DMS79 (cell line): Measurements from ENCODE around the gene CASS4.

Experiments used
- DNase-seq: peaks from one replicate; lab custom pipeline; 2025; lab: John Stamatoyannopoulos, UW

CASS4 gene

GRCh38 chr20:56424931-56425330, 12.9 kb downstream of the CASS4 start:
- no peak for DNase-seq

- no peak for DNase-seq
Measured at GRCh38 chr20:56426026-56426425, 14.0 kb downstream of the CASS4 start.

- no peak for DNase-seq
Measured at GRCh38 chr20:56426926-56427325, 14.9 kb downstream of the CASS4 start.

GRCh38 chr20:56427797-56428196, 15.7 kb downstream of the CASS4 start:
- no peak for DNase-seq

- no peak for DNase-seq
Measured at GRCh38 chr20:56428410-56428809, 16.4 kb downstream of the CASS4 start.

GRCh38 chr20:56428881-56429280, 16.8 kb downstream of the CASS4 start:
- no peak for DNase-seq

- DNase-seq: no peak
Measured at GRCh38 chr20:56429502-56429901, 17.4 kb downstream of the CASS4 start.

- DNase-seq: no peak
Measured at GRCh38 chr20:56429941-56430340, 17.9 kb downstream of the CASS4 start.

- no peak for DNase-seq
Measured at GRCh38 chr20:56430461-56430860, 18.4 kb downstream of the CASS4 start.

GRCh38 chr20:56430957-56431356, 18.9 kb downstream of the CASS4 start:
- DNase-seq: no peak

GRCh38 chr20:56431471-56431870, 19.4 kb downstream of the CASS4 start:
- DNase-seq: no peak

GRCh38 chr20:56433221-56433879, 21.3 kb downstream of the CASS4 start:
- no peak for DNase-seq

- DNase-seq: no peak
Measured at GRCh38 chr20:56433880-56434255, 21.8 kb downstream of the CASS4 start.

- no peak for DNase-seq
Measured at GRCh38 chr20:56437196-56437960, 25.3 kb downstream of the CASS4 start.

GRCh38 chr20:56438284-56438683, 26.2 kb downstream of the CASS4 start:
- no peak for DNase-seq

- DNase-seq: no peak
Measured at GRCh38 chr20:56439771-56440291, 27.8 kb downstream of the CASS4 start.

- no peak for DNase-seq
Measured at GRCh38 chr20:56440346-56441007, 28.4 kb downstream of the CASS4 start.

GRCh38 chr20:56442389-56443365, 30.6 kb downstream of the CASS4 start:
- DNase-seq: no peak

- DNase-seq: no peak
Measured at GRCh38 chr20:56443654-56444540, 31.8 kb downstream of the CASS4 start.

- no peak for DNase-seq
Measured at GRCh38 chr20:56445130-56445529, 33.1 kb downstream of the CASS4 start.

- no peak for DNase-seq
Measured at GRCh38 chr20:56445540-56445939, 33.5 kb downstream of the CASS4 start.
